Ishikawa (cell line): Measurements from ENCODE around the gene DOCK8.

Experiments
- CEBPB ChIP-seq: IDR thresholded peaks from 2 replicates; pipeline ENCODE4 v1.6.1; 2012
- EP300 ChIP-seq: IDR thresholded peaks from 2 replicates; pipeline ENCODE4 v1.6.1; 2012; ENCODE audit warnings: borderline replicate concordance
- FOXM1 ChIP-seq: IDR thresholded peaks from 2 replicates; pipeline ENCODE4 v1.6.1; 2012; ENCODE audit warnings: low read depth, borderline replicate concordance

DNA sequence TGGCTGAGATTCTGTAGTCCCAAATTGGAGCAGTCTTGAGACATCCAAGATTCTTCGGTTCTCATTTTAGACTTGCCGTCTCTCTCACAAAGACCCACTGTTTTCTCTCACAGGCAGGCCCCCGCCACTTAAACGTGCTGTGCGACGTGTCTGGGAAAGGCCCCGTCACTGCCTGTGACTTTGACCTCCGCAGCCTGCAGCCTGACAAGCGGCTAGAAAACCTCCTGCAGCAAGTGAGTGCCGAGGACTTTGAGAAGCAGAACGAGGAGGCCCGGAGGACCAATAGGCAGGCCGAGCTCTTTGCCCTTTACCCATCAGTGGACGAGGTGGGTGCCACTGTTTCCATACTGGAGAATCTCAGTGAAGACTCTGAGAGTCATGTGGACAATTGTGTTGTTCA lies 97.2 kb downstream of the DOCK8 start:
- no peak for TF ChIP-seq EP300
- TF ChIP-seq CEBPB: no peak
- TF ChIP-seq FOXM1: no peak
